Measurements from ENCODE around the gene PIGK. TPM values are rescaled to one million over a fixed set of nuclear protein-coding genes. Genes with fewer than 3 reads are reported as not detected.

The PIGK gene
- total and polyA plus RNA-seq, 10 of the 15 experiments (the other 5 are each of a cell fraction or from before 2014, with no cell fraction given), result 9.1 to 27.4 (median 16.9) TPM

GRCh38 chr1:77179632-77180031 is 39.6 kb downstream of the PIGK start:
- H3K4me2 ChIP-seq (ENCODE audit: control insufficient read depth, insufficient read depth), result no peak overlapping the region
- H4K20me1 ChIP-seq (ENCODE audit: control insufficient read depth, insufficient read depth), result no peaks in the 10 kb centered on the region
- H3K9me3 ChIP-seq (replicated peaks; ENCODE audit: control insufficient read depth, insufficient read depth, low read length), result no peaks in the 10 kb centered on the region; the same call in 1 of the 3 replicates
- H3K27ac ChIP-seq (ENCODE audit: control insufficient read depth, insufficient read depth), result no peak overlapping the region
- ChIA-PET POLR2A (no interaction called here), SMC1A (ENCODE audit: uncharacterized antibody, unreplicated experiment) (no interaction called here), RAD21 (ENCODE audit: unreplicated experiment) (no interaction called here), CTCF (no interaction called here)
- H3K79me2 ChIP-seq (ENCODE audit: control insufficient read depth, insufficient read depth, low read length), result no peaks in the 10 kb centered on the region
- intact Hi-C loops (cut with micrococcal nuclease; ENCODE audit: unreplicated experiment), result no loop called here
- no peaks in the 10 kb centered on the region for H3K27me3 ChIP-seq (replicated peaks in 1 of 2; ENCODE audit: control insufficient read depth in 2 of 2, insufficient read depth in 2 of 2, low read length in 1 of 2)
- 100% methylated on average over 1 of the region's 1 CpG for WGBS (ENCODE audit: insufficient coverage, insufficient replicate concordance, low lambda C conversion rate, missing lambda C conversion rate)
- no peak overlapping the region for H2AFZ ChIP-seq (ENCODE audit: control insufficient read depth, low read depth, low read length)
- H3K9ac ChIP-seq (ENCODE audit: control insufficient read depth, insufficient read depth, low read length), result no peak overlapping the region
- H3K4me1 ChIP-seq (ENCODE audit: control insufficient read depth, insufficient read depth, low read length), result no peaks in the 10 kb centered on the region
- DNase-seq (ENCODE audit: low read depth, low spot score) (no peak), ATAC-seq (no peak), FAIRE-seq (no peak)
- in situ Hi-C loops (cut with MboI), result no loop called here
- no peak overlapping the region for H3K4me3 ChIP-seq
- no peaks in the 10 kb centered on the region for H3K36me3 ChIP-seq (ENCODE audit: control insufficient read depth in 2 of 2, insufficient read depth in 2 of 2, low read length in 1 of 2)
- no TSS peak for BruUV-seq (replicated peaks)
- TF ChIP-seq FOS (IDR thresholded peaks at IDR 0.05; ENCODE audit: borderline replicate concordance, extremely low read depth, insufficient read length) (no peak), RCOR1 (conservative IDR thresholded peaks at IDR 0.05; ENCODE audit: low read depth, low read length) (no peak), E2F8 (IDR thresholded peaks at IDR 0.05; ENCODE audit: low read depth, partially characterized antibody) (no peak), NR2F1 (conservative IDR thresholded peaks at IDR 0.05) (no peak), TCF7 (IDR thresholded peaks at IDR 0.05; ENCODE audit: borderline replicate concordance) (no peak), ATF7 (IDR thresholded peaks at IDR 0.05; ENCODE audit: low read depth) (no peak), CREB1 (IDR thresholded peaks at IDR 0.05; ENCODE audit: low read depth) (no peak), SMAD5 (IDR thresholded peaks at IDR 0.05; ENCODE audit: low read depth) (no peak), ZBTB33 (IDR thresholded peaks at IDR 0.05) (no peak), NR2C1 (IDR thresholded peaks at IDR 0.05) (no peak), CUX1 (IDR thresholded peaks at IDR 0.05; ENCODE audit: insufficient replicate concordance, low read depth, low read length) (no peak), BACH1 (IDR thresholded peaks at IDR 0.05; ENCODE audit: borderline replicate concordance) (no peak), E2F4 (IDR thresholded peaks at IDR 0.05; ENCODE audit: low read depth, low read length) (no peak), EZH2 (IDR thresholded peaks at IDR 0.05; ENCODE audit: borderline replicate concordance, control insufficient read depth, low read depth, low read length) (no peak)

Measured in GM12878 (cell line).